NCI-H1417 treated with DMSO at 0.1 percent for 48 hours (cell line): ENCODE measurements around the gene STT3B.

Experiments used
- DNase-seq: peaks from one replicate; lab custom pipeline; 2025; lab: John Stamatoyannopoulos, UW

The STT3B gene

DNA sequence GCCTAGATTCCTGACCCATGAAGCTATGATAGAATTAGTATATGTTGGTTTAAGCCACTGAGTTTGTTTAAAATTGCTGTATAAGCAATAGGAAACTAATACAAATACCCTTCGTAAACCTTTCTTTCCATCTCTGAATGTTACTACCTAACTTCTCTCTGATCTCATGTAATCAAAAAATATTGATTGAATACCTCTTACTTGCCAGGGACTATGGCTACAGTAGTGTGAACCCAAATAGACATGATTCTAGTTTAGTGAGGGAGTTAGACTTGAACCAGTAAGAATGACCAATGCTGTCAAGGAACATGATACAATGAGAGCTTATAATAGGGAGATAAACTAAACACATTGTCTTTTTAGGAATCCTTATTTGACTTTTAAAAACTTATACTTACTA is 19.4 kb downstream of the STT3B start:
- no peak for DNase-seq

GRCh38 chr3:31553258-31553657 is 20.5 kb downstream of the STT3B start:
- no peak for DNase-seq

DNA sequence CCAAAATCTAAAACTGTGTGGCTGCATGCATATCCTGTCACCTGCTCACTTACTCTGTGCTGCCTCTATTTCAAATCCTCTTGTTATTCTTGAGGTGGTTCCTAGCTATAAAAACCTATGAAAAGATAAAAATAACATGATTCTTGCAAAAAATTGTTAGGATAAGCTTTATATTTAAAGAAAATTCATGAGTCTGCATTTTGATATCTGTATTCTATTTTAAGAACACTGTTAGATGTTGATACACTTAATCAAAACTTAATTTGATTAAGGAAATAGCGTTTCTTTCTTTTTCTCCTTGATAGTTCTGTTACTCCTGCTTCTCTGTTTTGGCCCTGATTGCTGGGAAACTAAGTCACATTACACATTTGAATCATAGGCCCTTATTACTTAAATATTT is 22.5 kb downstream of the STT3B start:
- no peak for DNase-seq

DNA sequence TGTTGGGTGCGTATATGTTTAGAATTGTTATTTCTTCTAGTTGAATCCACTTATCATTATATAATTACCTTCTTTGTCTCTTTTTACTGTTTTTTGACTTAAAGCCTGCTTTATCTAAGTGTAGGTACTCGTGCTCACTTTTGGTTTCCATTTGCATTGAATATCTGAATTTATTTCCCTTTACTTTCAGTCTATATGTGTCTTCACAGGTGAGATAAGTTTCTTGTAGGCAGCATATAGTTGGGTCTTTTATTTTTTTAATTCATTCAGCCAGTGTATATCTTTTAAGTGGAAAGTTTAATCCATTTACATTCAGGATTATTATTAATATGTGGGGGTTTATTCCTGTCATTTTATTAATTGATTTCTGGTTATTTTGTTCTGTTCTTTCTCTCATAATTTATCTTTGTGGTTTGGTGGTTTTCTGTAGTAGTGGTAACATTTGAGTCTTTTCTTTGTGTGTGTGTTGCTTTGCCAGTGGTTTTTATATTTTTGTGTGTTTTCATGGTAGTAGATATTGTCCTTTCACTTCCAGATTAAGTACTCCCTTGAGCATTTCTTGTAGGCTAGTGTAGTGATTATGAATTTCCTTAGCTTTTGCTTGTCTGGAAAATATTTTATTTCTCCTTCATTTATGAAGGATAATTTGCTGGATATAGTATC is 27.3 kb downstream of the STT3B start:
- no peak for DNase-seq

- no peak for DNase-seq
Measured at GRCh38 chr3:31561891-31562290, 29.2 kb downstream of the STT3B start.

- no peak for DNase-seq
Measured at GRCh38 chr3:31562525-31562924, 29.8 kb downstream of the STT3B start.

DNA sequence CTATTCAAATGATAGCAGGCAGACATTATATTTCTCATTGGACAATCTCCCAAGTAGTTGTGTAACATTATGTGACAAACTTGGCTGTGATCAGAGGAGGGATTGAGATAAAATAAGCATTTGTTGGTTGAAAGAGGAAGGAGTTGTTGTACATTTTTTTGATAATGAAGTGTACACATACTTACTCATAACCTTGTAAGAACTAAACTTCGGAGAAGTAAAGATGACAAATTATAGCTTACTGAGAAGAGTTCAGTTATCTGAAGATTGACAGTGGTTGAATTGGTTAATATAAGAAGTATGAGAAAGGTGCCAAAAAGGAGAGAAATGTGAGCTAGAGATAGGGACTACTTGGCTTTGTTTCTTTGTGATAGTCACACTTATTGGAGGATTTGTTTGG is 32.6 kb downstream of the STT3B start:
- no peak for DNase-seq

GRCh38 chr3:31567036-31567435 is 34.3 kb downstream of the STT3B start:
- DNase-seq, result no peak

DNA sequence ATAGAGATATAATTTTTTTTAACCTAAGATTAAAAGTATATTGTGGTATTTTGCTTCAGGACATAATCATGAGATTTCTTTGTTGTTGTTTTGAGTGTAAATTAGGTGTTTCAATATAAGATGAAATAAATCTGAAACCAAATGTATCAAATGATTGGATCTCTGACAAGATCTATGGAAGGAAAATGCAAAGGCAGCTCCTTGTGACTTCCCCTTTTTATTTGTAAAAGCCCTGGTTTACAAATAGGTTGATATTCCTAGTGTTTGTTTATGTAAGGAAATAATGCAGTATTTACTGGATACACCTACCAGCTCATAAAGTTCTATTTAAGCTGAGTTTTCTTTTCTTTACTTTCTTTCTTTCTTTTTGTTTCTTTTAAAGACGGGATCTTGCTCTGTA is 35.9 kb downstream of the STT3B start:
- DNase-seq, result no peak

DNA sequence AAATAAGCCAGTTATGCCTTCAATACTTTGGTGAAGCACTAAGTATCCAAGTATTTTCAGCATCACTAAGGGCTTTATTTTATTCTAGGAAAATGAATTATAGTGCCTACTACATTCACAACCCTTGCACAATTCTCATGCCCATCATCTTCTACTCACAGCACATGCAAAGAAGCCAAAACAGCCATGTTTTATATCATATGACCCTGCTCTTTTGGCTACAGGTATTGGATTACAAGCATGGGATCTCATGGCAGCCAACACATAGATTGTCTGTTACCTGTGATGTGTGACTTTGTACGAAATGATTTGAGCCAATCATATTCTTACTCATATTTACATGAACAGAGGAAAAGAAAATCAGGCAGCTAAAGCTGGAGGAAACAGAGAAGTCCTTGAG is 38.6 kb downstream of the STT3B start:
- DNase-seq, result no peak

DNA sequence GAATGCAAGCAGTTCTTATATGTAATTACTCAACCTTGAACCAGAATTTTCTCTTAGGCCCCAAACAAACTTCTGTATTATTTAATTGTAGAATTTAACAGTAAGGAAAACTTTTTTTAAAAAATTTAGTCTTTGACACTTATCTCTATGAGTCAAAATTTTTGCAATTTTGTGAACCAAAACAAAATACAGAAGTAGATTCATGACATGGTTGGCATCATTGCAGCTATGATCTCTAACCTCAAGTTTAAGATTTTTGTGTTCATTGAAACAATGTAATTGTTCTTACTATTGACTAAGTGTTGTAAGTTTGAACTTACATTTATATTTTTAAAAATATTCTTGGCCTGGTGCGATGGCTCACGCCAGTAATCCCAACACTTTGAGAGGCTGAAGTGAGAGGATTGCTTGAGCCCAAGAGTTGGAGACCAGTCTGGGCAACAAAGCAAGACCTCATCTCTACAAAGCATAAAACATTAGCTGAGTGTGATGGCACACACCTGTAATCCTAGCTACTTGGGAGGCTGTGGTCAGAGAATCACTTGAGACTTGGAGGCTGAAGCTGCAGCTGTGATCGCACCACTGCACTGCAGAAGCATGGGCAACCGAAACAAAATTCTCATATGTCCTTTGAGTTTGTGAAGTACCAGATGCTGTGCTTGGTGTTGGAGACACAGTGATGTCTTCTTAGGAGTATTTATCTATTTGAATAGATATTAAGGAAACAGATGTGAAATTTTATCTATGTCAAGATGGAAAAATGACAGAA is 39.7 kb downstream of the STT3B start:
- no peak for DNase-seq

GRCh38 chr3:31573036-31573779 is 40.5 kb downstream of the STT3B start:
- DNase-seq, result no peak

GRCh38 chr3:31575448-31575847 is 42.7 kb downstream of the STT3B start:
- DNase-seq, result no peak

GRCh38 chr3:31576521-31576920 is 43.8 kb downstream of the STT3B start:
- DNase-seq, result no peak

DNA sequence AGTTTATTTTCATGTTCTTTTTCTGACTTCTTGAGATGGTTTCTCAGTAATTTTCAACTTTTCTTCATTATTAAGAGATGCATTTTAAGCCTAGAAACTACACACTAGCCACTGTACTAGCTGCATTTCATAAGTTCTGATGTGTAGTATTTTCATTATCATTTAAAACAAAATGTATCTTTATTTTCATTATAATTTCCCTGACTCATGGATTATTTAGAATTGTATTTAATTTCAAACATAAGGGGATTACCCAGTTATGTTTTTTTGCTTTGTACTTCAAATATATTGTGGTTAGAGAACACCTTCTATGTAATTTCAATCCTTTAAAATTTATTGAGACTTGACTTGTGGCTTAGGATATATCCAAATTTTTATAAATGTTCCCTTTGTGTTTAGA is 44.5 kb downstream of the STT3B start:
- DNase-seq, result no peak

GRCh38 chr3:31579828-31580227 is 47.1 kb downstream of the STT3B start:
- DNase-seq, result no peak

GRCh38 chr3:31580645-31581044 is 47.9 kb downstream of the STT3B start:
- DNase-seq, result no peak

DNA sequence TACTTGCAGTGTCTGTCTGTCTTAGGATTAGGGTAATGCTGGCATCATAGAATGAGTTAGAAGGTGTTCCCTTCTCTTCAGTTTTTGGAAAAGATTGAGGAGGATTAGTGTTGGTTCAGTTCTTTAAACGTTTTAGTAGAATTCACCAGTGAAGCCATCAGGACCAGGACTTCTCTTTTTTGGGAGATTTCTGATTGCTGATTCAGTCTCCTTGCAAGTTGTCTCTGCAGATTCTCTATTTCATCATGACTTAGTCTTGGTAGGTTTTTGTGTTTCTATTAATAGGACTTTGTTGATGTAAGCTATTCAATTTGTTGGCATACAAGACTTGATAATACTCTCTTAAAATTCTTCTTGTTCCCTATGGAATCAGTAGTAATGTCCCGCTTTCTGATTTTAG is 48.9 kb downstream of the STT3B start:
- no peak for DNase-seq

- DNase-seq, result no peak
Measured at GRCh38 chr3:31589228-31589627, 56.5 kb downstream of the STT3B start.

DNA sequence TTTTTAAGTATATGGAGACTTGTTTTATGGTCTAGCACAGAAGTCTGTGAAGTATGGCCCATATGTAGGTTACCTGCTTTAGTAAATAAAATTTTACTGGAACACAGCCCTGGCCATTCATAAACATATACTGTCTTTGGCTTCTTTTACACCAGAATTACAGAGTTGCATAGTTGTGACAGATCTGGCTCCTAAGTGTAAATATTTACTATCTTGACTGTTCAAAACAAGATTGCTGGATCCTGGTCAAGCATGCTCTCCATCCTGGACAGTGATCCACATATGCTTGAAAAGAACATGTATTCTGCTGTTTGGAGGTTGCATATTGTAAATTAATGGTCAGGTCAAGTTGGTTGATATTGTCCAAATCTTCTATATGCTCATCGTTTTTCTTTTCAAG is 57.9 kb downstream of the STT3B start:
- no peak for DNase-seq

- DNase-seq, result no peak
Measured at GRCh38 chr3:31592764-31593163, 60.0 kb downstream of the STT3B start.

DNA sequence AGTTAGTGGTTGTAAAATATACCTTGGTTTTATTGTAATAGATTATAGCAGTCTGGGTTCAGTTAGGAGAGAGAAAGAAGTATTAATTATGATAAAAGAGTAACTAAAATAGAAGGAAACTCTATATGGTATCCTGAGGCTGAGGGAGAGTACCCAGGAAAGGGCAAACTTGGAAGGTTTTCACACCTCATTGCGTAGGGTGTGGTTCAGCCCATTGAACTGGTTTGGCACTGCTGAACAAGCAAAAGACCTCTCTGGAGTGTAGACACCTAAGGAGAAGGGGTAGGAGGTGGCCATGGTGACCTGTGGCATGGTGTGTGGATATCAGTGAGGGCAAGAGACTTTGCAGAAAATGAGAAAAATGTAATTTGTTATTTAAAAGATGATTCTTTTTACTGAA is 63.5 kb downstream of the STT3B start:
- no peak for DNase-seq

GRCh38 chr3:31600431-31600830 is 67.7 kb downstream of the STT3B start:
- DNase-seq, result no peak
